ENCODE measurements around the gene BBS1. TPM values are rescaled to one million over a fixed set of nuclear protein-coding genes. Genes with fewer than 3 reads are reported as not detected.

The BBS1 gene
- total RNA-seq, 4 donors from 2014 or later, result 9.7 to 45.8 (median 17.1) TPM

DNA sequence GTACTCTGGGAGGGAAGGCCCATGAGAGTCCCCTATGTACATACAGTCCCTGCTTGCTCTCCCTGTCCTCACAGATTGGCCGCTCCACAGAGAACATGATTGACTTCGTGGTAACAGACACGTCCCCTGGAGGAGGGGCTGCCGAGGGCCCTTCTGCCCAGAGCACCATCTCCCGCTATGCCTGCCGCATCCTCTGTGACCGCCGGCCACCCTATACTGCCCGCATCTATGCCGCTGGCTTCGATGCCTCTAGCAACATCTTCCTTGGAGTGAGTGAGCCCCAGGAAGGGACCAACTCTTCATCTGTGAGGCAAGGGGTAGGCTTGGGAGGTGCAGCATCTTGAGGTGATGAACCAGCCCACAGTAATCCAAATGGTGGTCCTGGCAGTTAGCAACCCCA, 37.3 kb upstream of the BBS1 start:
- Histone ChIP-seq H3K4me3 (no peak overlapping the region), H3K27me3 (no peaks in the 10 kb centered on the region), H3K27ac (no peak overlapping the region), H3K9me3 (no peaks in the 10 kb centered on the region), H3K4me1 (peaks cover 0 to 24% (median under 1%) of the 10 kb centered on the region in 3 donors), H3K36me3 (peaks cover 0 to 73% (median 6%) of the 10 kb centered on the region in 3 donors)
- intact Hi-C loops (cut with DNase I), result no loop called here
- TF ChIP-seq, protein P1, sequence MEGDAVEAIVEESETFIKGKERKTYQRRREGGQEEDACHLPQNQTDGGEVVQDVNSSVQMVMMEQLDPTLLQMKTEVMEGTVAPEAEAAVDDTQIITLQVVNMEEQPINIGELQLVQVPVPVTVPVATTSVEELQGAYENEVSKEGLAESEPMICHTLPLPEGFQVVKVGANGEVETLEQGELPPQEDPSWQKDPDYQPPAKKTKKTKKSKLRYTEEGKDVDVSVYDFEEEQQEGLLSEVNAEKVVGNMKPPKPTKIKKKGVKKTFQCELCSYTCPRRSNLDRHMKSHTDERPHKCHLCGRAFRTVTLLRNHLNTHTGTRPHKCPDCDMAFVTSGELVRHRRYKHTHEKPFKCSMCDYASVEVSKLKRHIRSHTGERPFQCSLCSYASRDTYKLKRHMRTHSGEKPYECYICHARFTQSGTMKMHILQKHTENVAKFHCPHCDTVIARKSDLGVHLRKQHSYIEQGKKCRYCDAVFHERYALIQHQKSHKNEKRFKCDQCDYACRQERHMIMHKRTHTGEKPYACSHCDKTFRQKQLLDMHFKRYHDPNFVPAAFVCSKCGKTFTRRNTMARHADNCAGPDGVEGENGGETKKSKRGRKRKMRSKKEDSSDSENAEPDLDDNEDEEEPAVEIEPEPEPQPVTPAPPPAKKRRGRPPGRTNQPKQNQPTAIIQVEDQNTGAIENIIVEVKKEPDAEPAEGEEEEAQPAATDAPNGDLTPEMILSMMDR (IDR thresholded peaks at IDR 0.05), result no peak
- no peak for TF ChIP-seq POLR2A (IDR thresholded peaks at IDR 0.05)
- WGBS, 2 donors, result 89% methylated on average over 11 of the region's 11 CpGs; no CpG with 5 or more reads in 1 of the 2 donors
- no peak for DNase-seq

DNA sequence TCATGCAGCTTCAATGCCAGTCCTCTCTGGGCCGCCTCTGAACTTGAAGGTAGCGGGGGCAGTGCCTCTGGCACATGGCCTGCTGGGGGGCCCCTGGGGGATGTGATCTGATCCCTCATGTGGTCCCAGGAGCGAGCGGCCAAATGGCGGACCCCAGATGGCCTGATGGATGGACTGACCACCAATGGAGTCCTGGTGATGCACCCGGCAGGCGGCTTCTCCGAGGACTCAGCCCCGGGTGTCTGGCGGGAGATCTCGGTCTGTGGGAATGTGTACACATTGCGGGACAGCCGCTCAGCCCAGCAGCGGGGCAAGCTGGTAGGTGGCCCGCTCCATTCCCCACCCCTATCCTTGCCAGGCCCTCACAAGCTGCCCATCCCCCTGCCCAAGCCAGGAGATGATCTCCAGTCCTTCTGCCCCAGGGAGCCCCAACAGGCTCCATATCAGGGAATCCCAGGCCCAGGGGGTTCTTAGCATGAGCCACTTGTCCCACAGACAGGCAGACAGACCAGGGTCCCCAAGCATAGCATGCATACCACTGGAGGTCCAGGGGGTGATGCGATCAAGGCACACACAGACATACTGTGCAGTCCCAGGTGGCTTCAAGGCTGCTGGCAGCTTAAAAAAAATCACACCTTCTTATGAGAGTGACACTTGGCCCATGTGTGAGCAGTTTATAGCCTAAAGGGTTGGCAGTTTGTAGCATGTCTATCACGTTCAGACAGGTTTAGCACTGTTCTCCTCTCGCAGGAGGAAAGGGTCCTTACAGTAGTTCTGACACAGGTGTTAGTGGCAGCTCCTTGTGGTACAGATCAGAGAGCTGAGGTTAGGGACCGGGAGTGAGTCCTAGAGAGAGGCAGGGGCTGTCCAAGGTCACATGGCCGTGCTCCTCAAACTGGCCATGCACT, 36.6 kb upstream of the BBS1 start:
- Histone ChIP-seq H3K4me1 (peaks cover 2 to 28% (median 3%) of the 10 kb centered on the region in 3 donors), H3K27ac (no peak overlapping the region), H3K4me3 (no peak overlapping the region), H3K36me3 (peaks cover 0 to 71% (median 6%) of the 10 kb centered on the region in 3 donors), H3K27me3 (no peaks in the 10 kb centered on the region), H3K9me3 (no peaks in the 10 kb centered on the region)
- TF ChIP-seq POLR2A (IDR thresholded peaks at IDR 0.05), result no peak
- TF ChIP-seq, protein P1 (IDR thresholded peaks at IDR 0.05), result no peak
- WGBS, 2 donors, result 32 to 65% methylated on average over 4 to 5 of the region's 20 CpGs
- intact Hi-C loops (cut with DNase I), result no loop called here
- no peak for DNase-seq

DNA sequence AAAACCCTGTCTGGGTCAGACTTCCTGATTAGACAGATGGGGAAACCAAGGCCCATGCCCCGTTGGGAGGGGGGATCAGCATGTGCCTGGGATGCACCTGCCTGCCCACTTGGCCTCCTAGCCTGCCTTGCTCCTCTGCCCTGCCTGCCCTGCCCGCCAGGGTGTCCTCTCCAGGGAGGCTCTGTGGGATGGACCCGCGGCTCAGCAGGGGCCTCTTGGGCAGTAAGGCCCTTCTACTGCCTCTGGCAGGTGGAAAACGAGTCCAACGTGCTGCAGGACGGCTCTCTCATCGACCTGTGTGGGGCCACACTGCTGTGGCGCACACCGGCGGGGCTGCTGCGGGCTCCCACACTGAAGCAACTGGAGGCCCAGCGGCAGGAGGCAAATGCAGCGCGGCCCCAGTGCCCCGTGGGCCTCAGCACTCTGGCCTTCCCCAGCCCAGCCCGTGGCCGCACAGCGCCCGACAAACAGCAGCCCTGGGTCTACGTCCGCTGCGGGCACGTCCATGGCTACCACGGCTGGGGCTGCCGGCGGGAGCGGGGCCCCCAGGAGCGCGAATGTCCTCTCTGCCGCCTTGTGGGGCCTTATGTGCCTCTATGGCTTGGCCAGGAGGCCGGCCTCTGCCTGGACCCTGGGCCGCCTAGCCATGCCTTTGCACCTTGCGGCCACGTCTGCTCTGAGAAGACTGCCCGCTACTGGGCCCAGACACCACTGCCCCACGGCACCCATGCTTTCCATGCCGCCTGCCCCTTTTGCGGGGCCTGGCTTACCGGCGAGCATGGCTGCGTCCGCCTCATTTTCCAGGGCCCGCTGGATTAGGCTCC, 34.9 kb upstream of the BBS1 start:
- Histone ChIP-seq H3K9me3 (no peaks in the 10 kb centered on the region), H3K4me3 (no peak overlapping the region), H3K4me1 (peaks cover 8 to 39% (median 10%) of the 10 kb centered on the region in 3 donors), H3K36me3 (peaks cover 0 to 67% (median 6%) of the 10 kb centered on the region in 3 donors), H3K27me3 (no peaks in the 10 kb centered on the region), H3K27ac (no peak overlapping the region)
- TF ChIP-seq, protein P1 (IDR thresholded peaks at IDR 0.05), result no peak
- TF ChIP-seq POLR2A (IDR thresholded peaks at IDR 0.05), result no peak
- intact Hi-C loops (cut with DNase I), result no loop called here
- WGBS, 2 donors, result 89 to 93% methylated on average over 7 to 11 of the region's 44 CpGs
- no peak for DNase-seq

DNA sequence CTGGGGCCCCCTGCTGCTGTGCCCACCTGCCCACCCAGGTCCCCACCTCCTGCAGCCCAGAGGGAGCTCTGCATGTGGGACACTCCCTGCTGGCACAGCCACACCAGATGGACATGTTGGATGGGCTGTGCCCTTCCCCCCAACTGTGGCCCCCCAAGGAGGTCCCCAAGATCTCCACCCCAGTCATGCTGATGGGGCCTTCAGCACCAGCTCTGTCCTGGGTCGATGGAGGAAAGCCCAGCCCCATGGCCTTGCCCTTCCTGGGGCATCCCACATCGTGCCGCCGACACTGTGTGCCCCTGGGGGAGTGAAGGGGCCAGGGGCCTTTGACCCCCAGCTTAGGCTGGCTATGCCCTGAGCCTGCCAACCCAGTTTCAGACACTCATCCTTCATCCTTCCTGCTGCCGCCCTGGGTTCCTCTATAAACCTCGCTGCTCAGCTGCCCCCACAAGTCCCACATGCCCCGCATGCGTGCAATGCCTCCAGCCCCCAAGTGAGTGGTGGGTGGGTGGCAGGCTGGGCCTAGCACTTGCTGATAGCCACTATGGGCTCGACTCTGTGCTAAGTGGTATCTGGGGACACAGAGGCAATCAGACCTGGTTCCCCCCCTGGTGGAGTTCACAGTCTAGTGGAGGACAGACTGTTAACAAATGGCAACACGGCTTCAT, 34.1 kb upstream of the BBS1 start:
- no peak for DNase-seq

More for the DNA sequence above, 34.1 kb upstream of the BBS1 start:
- H3K4me3 ChIP-seq, result no peak overlapping the region
- no peak overlapping the region for H3K27ac ChIP-seq
- intact Hi-C loops (cut with DNase I), result no loop called here
- WGBS, 2 donors, result 50 to 100% methylated on average over 1 to 2 of the region's 10 CpGs
- TF ChIP-seq, protein P1 (IDR thresholded peaks at IDR 0.05), result no peak
- no peak for TF ChIP-seq POLR2A (IDR thresholded peaks at IDR 0.05)
- H3K4me1 ChIP-seq, result peaks cover 12 to 46% (median 16%) of the 10 kb centered on the region in 3 donors
- no peaks in the 10 kb centered on the region for H3K9me3 ChIP-seq
- peaks cover 0 to 60% (median 6%) of the 10 kb centered on the region in 3 donors for H3K36me3 ChIP-seq
- no peaks in the 10 kb centered on the region for H3K27me3 ChIP-seq
